Measurements from ENCODE around the gene EYS.

EYS gene

DNA sequence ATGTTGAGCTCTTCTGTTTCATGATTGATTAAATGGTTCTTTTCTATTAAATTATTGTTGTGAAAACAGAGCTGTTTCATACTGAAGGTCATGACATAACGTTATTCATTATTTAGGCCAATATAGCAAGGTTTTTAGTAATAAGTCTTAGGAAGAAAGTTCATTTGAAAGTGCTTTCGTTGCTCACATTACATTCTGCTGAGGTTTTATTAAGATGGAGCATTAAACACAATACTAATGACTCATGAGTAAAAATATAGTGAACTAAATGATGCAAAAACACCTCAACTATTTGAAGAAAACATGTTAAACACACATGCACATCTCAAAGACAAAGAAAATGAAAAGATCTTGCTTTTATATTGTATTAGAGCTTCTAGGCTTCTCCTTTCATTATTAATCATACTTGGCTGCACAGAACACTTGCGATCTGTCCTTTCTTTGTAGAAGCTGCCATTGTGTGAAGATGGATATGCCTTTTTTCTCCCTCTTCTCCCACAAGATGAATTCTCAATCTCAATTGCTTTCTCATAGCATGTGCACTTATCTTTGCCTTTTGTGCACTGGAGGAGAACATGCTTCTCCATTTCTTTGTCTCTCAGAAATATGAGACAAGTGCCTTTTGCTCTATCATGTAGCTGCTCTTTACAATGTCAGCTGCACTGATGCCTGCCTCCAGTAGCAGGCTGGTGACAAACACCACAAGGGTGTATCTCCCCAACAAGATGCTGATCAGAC is 1759.1 kb downstream of the EYS start:
- H3K4me3 ChIP-seq (ENCODE audit: control insufficient read depth, low read depth, low read length), result no peak overlapping the region
- no peak for DNase-seq (ENCODE audit: low read depth)
- TF ChIP-seq, protein P1, sequence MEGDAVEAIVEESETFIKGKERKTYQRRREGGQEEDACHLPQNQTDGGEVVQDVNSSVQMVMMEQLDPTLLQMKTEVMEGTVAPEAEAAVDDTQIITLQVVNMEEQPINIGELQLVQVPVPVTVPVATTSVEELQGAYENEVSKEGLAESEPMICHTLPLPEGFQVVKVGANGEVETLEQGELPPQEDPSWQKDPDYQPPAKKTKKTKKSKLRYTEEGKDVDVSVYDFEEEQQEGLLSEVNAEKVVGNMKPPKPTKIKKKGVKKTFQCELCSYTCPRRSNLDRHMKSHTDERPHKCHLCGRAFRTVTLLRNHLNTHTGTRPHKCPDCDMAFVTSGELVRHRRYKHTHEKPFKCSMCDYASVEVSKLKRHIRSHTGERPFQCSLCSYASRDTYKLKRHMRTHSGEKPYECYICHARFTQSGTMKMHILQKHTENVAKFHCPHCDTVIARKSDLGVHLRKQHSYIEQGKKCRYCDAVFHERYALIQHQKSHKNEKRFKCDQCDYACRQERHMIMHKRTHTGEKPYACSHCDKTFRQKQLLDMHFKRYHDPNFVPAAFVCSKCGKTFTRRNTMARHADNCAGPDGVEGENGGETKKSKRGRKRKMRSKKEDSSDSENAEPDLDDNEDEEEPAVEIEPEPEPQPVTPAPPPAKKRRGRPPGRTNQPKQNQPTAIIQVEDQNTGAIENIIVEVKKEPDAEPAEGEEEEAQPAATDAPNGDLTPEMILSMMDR (conservative IDR thresholded peaks at IDR 0.05; ENCODE audit: control insufficient read depth, insufficient read depth, low read depth, low read length), result no peak

DNA sequence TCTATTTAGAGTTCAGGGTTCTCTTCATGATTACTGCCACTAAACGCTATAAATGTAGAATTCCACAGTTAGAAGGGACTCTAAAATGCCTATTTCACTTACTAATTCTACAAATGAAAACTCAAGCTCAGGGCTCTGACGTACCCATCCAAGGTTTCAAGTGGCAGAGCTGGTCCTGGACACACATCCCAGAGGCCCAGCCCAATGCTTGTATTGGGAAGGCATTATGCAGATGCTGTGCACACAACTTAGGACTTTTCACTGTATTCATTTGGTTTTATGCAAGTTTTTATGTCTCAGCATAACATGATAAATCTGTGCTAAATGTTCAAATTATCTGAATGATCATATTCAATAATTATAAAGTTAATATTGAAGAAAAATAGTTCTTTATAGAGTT is 1761.0 kb downstream of the EYS start:
- no peak overlapping the region for H3K4me3 ChIP-seq (ENCODE audit: control insufficient read depth, low read depth, low read length)
- TF ChIP-seq, protein P1 (conservative IDR thresholded peaks at IDR 0.05; ENCODE audit: control insufficient read depth, insufficient read depth, low read depth, low read length), result no peak
- no peak for DNase-seq (ENCODE audit: low read depth)

DNA sequence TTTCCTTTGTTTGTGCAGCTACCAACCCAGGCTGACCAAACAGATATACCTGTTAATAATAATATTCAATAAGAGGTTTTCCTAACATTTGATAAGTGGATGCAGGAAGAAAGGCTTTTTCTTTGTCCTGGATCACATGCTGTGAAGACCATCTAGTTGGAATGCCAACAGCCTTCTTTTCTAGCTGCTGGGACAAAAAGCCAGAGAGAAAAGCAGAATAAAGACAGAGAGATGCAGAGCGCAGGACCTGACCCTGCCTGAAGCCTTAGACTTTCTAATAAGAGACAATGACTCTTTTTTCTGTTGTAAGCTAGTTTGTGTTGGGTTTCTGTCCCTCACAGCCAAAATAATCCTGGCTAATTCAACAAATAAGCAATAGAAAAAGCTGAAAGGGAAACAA is 1763.2 kb downstream of the EYS start:
- TF ChIP-seq, protein P1 (conservative IDR thresholded peaks at IDR 0.05; ENCODE audit: control insufficient read depth, insufficient read depth, low read depth, low read length), result no peak
- DNase-seq (ENCODE audit: low read depth), result no peak
- no peak overlapping the region for H3K4me3 ChIP-seq (ENCODE audit: control insufficient read depth, low read depth, low read length)

DNA sequence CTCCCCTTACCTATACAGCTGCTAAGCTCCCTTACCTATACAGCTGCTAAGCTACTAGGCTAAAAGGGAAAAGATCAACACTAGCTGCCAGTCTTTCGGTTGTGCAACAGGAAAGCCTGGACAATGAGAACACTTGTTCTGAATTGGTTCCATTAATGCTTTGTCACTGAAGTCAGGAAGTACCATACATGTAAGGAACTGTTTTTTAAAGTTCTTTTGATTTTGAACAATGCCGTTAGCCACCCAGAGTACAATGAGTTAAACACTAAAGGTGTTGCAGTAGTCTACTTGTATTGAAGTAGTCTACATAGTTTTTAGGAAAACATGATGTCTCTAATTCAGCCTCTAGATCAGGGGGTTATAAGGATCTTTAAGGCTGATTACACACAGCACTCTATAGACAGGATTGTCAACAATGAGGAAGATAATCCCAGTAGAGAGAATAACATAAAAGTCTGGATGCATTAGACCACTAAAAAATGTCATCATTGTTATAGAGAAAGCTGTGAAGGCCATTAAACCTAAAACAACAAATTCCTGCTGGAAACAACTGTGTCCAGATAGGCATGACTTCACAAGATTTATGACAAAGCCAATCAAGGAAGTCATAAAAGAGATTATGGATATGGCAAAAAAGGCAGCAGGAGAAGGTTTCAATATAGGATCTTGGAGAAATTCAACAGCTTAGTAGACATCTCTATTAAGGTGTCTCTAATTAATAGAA is 1765.1 kb downstream of the EYS start:
- no peak for DNase-seq (ENCODE audit: low read depth)
- TF ChIP-seq, protein P1 (conservative IDR thresholded peaks at IDR 0.05; ENCODE audit: control insufficient read depth, insufficient read depth, low read depth, low read length), result no peak
- no peak overlapping the region for H3K4me3 ChIP-seq (ENCODE audit: control insufficient read depth, low read depth, low read length)

DNA sequence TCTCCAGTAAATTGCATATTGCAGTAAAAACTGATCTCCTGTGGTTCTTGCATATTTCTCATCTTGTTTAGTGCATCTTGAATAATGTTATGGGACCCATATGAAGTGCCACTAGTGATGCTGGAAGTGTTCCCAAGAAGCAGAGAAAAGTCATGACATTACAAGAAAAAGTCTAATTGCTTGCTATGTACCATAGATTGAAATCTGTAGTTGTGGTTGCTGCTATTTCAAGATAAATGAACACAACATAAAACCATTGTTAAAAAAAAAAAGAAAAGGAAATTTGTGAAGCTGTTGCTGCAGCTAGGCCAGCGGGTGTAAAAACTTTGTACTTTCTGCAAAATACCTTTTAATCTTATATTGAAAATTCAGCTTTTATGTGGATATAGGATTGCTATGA is 1767.0 kb downstream of the EYS start:
- TF ChIP-seq, protein P1 (conservative IDR thresholded peaks at IDR 0.05; ENCODE audit: control insufficient read depth, insufficient read depth, low read depth, low read length), result no peak
- H3K4me3 ChIP-seq (ENCODE audit: control insufficient read depth, low read depth, low read length), result no peak overlapping the region
- DNase-seq (ENCODE audit: low read depth), result no peak

DNA sequence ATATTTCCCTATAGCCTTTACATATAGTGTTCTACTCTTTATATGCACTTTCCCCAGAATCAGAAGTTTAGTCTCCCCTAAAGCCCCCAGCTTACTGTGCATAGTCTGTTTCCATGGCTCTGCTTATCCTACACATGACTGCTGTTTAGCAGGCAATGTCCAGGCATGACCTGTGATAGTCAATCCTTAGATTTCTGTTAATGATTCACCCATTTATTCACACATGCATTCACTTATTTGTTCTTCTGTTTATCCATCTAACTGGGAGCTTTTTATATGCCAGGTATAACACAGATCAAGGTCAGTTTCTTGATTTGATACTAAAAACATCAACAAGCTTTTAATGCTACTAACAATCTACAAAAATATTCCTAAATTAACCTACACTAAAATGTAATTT is 1770.6 kb downstream of the EYS start:
- TF ChIP-seq, protein P1 (conservative IDR thresholded peaks at IDR 0.05; ENCODE audit: control insufficient read depth, insufficient read depth, low read depth, low read length), result no peak
- H3K4me3 ChIP-seq (ENCODE audit: control insufficient read depth, low read depth, low read length), result no peak overlapping the region
- no peak for DNase-seq (ENCODE audit: low read depth)

Data from fibroblast of mammary gland (primary cell).